GM12873 (cell line): ENCODE data around the gene GTPBP1.

ENCODE experiments used
- TF ChIP-seq, protein P1 (sequence below): IDR thresholded peaks from 2 replicates; pipeline ENCODE4 v1.5.1; 2012; ENCODE audit warnings: low read depth, mild to moderate bottlenecking, moderate library complexity, low read length, control low read depth; ENCODE audit not compliant: insufficient read depth; ENCODE audit errors: missing control alignments

The GTPBP1 gene

DNA sequence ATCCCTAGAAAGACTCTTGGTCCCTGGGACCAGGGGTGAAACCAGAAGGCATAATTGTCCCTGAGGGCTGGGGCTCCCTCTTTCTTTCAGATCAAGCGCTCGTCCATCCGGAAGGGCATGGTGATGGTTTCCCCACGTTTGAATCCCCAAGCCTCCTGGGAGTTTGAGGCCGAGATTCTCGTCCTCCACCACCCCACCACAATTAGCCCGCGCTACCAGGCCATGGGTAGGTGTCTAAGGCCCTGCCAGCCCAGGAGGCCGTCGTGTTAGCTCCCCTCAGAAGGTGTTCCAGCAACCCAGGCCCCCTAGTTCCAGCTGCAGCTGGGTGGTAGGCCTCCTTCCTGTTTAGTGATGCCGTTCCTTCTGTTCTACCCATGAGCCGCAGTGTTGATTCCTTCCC is 21.4 kb downstream of the GTPBP1 start:
- TF ChIP-seq, protein P1, sequence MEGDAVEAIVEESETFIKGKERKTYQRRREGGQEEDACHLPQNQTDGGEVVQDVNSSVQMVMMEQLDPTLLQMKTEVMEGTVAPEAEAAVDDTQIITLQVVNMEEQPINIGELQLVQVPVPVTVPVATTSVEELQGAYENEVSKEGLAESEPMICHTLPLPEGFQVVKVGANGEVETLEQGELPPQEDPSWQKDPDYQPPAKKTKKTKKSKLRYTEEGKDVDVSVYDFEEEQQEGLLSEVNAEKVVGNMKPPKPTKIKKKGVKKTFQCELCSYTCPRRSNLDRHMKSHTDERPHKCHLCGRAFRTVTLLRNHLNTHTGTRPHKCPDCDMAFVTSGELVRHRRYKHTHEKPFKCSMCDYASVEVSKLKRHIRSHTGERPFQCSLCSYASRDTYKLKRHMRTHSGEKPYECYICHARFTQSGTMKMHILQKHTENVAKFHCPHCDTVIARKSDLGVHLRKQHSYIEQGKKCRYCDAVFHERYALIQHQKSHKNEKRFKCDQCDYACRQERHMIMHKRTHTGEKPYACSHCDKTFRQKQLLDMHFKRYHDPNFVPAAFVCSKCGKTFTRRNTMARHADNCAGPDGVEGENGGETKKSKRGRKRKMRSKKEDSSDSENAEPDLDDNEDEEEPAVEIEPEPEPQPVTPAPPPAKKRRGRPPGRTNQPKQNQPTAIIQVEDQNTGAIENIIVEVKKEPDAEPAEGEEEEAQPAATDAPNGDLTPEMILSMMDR = no peak

DNA sequence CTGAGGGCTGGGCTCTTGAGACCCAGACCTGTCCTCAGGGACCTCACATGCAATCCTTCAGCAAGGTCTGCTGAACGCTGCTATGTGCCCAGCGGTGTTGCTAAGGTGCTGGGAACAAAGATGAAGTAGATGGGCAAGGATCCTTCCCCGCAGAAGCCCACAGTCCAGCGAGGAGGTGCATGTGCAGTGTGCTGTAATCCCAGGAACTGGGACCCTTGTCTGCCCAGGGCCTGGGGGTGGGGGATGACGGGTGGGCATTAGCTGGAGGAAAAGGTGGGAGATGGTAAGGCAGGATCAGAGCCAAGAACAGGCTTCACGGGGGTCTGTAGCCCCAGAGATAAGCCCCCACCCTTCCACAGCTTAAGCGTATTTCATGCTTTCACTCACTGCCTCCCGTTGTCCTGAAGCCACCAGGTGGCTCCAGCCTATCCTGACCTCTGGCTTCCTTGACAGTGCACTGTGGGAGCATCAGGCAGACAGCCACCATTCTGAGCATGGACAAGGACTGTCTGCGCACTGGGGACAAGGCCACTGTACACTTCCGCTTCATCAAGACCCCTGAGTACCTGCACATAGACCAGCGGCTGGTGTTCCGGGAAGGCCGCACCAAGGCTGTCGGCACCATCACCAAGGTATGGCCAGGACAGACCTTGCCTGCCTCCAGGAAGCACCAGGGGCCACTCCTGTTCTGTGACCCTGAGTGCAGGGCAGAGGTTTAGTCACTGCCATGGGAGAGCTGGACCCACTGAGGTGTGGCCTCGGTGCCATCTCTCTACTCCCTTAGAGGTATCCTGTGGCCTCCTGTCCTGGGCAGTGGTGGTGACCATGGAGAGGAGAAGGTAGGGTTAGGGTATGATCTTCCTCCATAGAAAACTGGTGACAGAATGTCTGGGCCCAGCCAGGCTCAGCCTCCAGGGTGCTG is 22.0 kb downstream of the GTPBP1 start:
- TF ChIP-seq, protein P1 = no peak

DNA sequence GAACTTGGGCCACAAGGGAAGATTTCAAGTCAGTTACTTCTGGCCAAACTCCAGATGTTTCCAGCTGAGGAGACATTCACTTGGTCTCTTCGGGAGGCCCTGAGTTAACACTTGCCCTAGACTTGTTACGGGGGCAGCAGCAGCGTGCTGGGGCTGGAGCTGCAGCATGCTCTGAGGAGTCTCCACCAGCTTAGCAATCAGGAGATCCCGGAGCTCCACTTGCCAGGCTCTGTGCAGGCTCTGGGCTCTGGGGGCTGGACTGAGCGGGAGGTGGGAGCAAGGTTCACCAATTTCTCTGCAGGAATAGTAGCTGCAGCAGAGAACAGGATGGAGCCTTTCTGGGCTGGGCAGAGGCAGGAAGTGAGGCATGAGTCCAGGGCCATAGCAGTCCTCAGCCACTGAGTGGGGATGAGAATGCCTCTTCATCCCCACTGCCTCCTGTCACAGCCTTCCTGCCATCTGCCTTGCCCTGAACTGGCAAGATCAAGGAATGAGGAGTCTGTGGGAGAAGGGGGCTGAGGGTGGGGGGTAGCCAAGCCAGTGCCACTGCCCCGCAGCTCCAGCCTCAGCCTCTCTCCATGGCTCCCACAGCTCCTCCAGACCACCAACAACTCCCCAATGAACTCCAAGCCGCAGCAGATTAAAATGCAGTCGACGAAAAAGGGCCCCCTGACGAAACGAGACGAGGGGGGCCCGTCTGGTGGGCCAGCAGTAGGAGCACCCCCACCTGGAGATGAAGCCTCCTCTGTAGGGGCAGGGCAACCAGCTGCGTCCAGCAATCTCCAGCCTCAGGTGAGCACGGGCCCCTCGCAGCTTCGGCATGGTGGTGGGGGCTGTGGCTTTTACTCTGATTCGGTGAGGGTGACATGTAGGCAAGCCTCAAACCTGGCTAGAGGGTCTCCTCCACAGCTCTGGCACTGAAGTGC is 23.4 kb downstream of the GTPBP1 start:
- TF ChIP-seq, protein P1 = no peak

DNA sequence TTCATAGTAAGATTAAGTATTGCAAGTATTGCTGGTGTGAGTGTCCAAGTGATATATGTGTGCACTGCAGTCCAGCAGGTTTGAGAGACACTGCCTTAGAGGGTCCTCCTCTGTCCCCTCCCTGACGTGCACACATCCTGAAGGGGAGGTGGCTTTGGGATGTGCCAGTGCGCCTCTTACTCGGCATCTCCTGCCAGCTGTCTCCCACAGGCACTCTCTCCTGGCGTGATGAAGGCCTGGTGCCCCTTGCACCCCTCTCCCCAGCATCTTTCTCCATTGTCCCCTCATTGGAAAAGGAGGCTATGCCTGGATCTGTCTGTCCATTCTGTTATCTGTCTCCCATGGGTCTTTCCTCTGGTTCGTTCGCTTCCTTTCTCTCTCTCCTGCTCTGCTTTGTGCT is 24.2 kb downstream of the GTPBP1 start:
- TF ChIP-seq, protein P1 = no peak

DNA sequence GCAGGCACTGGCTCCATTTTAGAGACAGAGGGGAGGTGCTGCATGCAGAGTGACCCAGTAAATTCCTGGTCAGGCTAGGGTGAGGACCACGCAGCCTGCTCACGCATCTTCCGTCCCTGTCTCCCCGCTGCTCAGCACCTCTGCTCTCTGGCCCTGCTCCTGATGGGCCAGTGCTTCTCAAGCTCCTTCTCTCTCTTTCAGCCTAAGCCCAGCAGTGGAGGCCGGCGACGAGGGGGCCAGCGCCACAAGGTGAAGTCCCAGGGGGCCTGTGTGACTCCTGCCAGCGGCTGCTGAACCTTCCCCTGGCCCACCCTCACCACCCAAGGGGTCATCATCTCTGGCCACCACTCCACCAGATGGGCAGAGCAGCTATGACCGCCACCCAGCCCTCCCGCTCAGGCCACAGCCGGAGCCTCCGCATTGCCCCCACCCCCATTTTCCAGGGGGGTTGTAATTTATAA is 24.7 kb downstream of the GTPBP1 start:
- TF ChIP-seq, protein P1 = no peak

DNA sequence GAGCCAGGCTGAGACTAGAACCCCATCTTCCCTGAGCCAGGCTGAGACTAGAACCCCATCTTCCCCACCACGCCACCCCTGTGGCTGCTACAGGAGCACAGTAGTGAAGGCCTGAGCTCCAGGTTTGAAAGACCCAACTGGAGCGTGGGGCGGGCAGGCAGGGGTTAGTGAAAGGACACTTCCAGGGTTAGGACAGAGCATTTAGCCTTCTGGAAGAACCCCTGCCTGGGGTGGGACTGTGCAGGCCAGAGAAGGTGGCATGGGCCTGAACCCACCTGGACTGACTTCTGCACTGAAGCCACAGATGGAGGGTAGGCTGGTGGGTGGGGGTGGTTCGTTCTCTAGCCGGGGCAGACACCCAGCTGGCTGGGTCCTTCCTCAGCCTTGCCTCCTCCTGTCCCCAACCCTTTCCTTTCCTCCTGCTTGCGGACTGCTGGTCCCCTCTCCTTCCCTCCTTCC is 26.0 kb downstream of the GTPBP1 start:
- TF ChIP-seq, protein P1 = no peak

DNA sequence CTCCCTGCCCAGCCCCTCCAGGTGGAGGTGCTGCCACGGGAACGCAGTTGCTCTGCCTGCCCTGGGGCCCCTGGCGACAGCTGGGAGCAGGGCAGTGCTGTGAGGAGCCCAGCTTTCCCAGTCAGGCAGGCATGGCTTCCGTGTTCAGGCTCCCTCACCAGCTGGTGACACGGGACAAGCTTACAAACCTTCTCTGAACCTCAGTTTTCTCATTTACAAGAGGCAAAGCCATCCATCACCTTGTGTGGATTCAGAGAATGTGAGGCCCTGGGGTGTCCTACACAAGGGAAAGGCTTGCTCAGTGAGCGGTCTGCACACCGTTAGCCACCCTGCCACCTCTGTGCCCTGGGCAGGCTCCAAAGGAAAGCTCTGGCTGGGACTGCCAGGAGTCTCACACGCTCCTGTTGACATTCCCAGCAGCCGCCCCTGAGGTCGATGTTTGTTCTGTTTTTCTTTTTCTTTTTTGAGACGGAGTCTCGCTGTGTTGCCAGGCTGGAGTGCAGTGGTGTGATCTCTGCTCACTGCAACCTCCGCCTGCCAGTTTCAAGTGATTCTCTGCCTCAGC is 26.6 kb downstream of the GTPBP1 start:
- TF ChIP-seq, protein P1 = no peak
